PC-3 (cell line): Measurements from ENCODE around the gene LRRC70. TPM values are rescaled to one million over a fixed set of nuclear protein-coding genes. Genes with fewer than 3 reads are reported as not detected.

ENCODE experiments used
- ATAC-seq: fragments of 200-7000 bp; cut with Tn5 transposase; 2 replicates; pipeline ENCODE4 v1.9.1; 2020; ENCODE audit warnings: mild to moderate bottlenecking, moderate library complexity
- BruUV-seq: library from RNA; stranded (reverse); fragments of 400-500 nt; replicated peaks from 2 replicates; lab custom pipeline; 2021; lab: Mats Ljungman, UMichigan
- CTCF ChIA-PET: fragments of 300-600 bp; sonication (Branson Sonifier 250); formaldehyde crosslinking; loops from one replicate; lab custom pipeline; 2022; ENCODE audit warnings: antibody characterized with exemption; lab: Charles Lee
- POLR2A ChIA-PET: fragments of 300-600 bp; sonication (Branson Sonifier 250); formaldehyde crosslinking; loops from one replicate; lab custom pipeline; 2022; ENCODE audit warnings: antibody characterized with exemption; ENCODE audit not compliant: unreplicated experiment; lab: Charles Lee
- DNase-seq: peaks from one replicate; pipeline ENCODE4 v3.0.0-alpha.2; 2015
- H2AFZ ChIP-seq: fragments of 300-600 bp; sonication (generic); 2 replicates; pipeline ENCODE4 v1.6.0; 2016; ENCODE audit warnings: antibody characterized with exemption, low read length
- H3F3A ChIP-seq: fragments of 300-600 bp; sonication (generic); one replicate; pipeline ENCODE4 v1.6.0; 2017; ENCODE audit warnings: antibody characterized with exemption, low read length, control low read depth, mild to moderate bottlenecking; ENCODE audit not compliant: unreplicated experiment
- H3K27ac ChIP-seq: fragments of 300-600 bp; sonication (generic); 2 replicates; pipeline ENCODE4 v1.5.1; 2016; ENCODE audit warnings: mild to moderate bottlenecking, low read length
- H3K27me3 ChIP-seq: fragments of 300-600 bp; sonication (generic); 2 replicates; pipeline ENCODE4 v1.6.1; 2016; ENCODE audit warnings: low read length, mixed read lengths
- H3K36me3 ChIP-seq: fragments of 300-600 bp; sonication (generic); 2 replicates; pipeline ENCODE4 v1.6.1; 2016; ENCODE audit warnings: low read depth, mixed run types, low read length, mixed read lengths
- H3K4me1 ChIP-seq: fragments of 300-600 bp; sonication (generic); 2 replicates; pipeline ENCODE4 v1.5.1; 2016; ENCODE audit warnings: low read length; ENCODE audit not compliant: insufficient read depth
- H3K4me2 ChIP-seq: fragments of 300-600 bp; sonication (generic); 2 replicates; pipeline ENCODE4 v1.6.0; 2016; ENCODE audit warnings: low read length
- H3K4me3 ChIP-seq: fragments of 300-600 bp; sonication (generic); 2 replicates; pipeline ENCODE4 v1.5.1; 2016; ENCODE audit warnings: mild to moderate bottlenecking, low read length, mixed read lengths
- H3K79me2 ChIP-seq: fragments of 300-600 bp; sonication (generic); 2 replicates; pipeline ENCODE4 v1.6.1; 2017; ENCODE audit warnings: low read length, mixed read lengths
- H3K9ac ChIP-seq: fragments of 300-600 bp; sonication (generic); 2 replicates; pipeline ENCODE4 v1.6.0; 2016; ENCODE audit warnings: mild to moderate bottlenecking, low read length
- H3K9me2 ChIP-seq: fragments of 300-600 bp; sonication (generic); replicated peaks from 2 replicates; pipeline ENCODE4 v1.6.1; 2016; ENCODE audit warnings: mixed run types, low read length, mixed read lengths
- H3K9me3 ChIP-seq: fragments of 300-600 bp; sonication (generic); 2 replicates; pipeline ENCODE4 v1.6.1; 2016; ENCODE audit warnings: low read length, mixed read lengths
- H4K20me1 ChIP-seq: fragments of 300-600 bp; sonication (generic); 2 replicates; pipeline ENCODE4 v1.6.1; 2016; ENCODE audit warnings: low read length, mixed read lengths
- EZH2 ChIP-seq: fragments of 300-600 bp; sonication (generic); IDR thresholded peaks from one replicate; pipeline ENCODE4 v1.6.1; 2017; ENCODE audit warnings: antibody characterized with exemption, mild to moderate bottlenecking, low read length; ENCODE audit not compliant: unreplicated experiment
- EZH2phosphoT487 ChIP-seq: fragments of 300-600 bp; sonication (generic); IDR thresholded peaks from 2 replicates; pipeline ENCODE4 v1.6.1; 2018; ENCODE audit warnings: mild to moderate bottlenecking, antibody characterized with exemption, low read length, borderline replicate concordance
- intact Hi-C: fragments of 100-400 bp; cut with micrococcal nuclease; formaldehyde crosslinking; loops from 2 replicates; pipeline ENCODE4 v1.9.0; 2023
- total RNA-seq: library from RNA; depleted of rRNA; stranded (reverse); fragments of >200 nt; gene quantifications from 2 replicates; pipeline ENCODE4 v1.2.3, GENCODE V29; 2014
- TF ChIP-seq, protein P1 (sequence below): fragments of 300-600 bp; sonication (generic); conservative IDR thresholded peaks from 2 replicates; pipeline ENCODE4 v1.5.1; 2017; ENCODE audit warnings: antibody characterized with exemption, low read depth, mild to moderate bottlenecking, low read length

Gene LRRC70
- total RNA-seq, 1 experiment from 2014 or later = 1.5 TPM

GRCh38 chr5:62579761-62580160, 1.1 kb downstream of the LRRC70 start:
- no peak overlapping the region for H3K4me3 ChIP-seq
- no TSS peak for BruUV-seq
- no peaks in the 10 kb centered on the region for H3K9me2 ChIP-seq
- H3K9me3 ChIP-seq = no peaks in the 10 kb centered on the region
- ChIA-PET POLR2A (no interaction called here), CTCF (no interaction called here)
- H3K79me2 ChIP-seq = no peaks in the 10 kb centered on the region
- no peaks in the 10 kb centered on the region for H3F3A ChIP-seq
- H3K4me2 ChIP-seq = no peak overlapping the region
- H3K27ac ChIP-seq = no peak overlapping the region
- TF ChIP-seq, protein P1, sequence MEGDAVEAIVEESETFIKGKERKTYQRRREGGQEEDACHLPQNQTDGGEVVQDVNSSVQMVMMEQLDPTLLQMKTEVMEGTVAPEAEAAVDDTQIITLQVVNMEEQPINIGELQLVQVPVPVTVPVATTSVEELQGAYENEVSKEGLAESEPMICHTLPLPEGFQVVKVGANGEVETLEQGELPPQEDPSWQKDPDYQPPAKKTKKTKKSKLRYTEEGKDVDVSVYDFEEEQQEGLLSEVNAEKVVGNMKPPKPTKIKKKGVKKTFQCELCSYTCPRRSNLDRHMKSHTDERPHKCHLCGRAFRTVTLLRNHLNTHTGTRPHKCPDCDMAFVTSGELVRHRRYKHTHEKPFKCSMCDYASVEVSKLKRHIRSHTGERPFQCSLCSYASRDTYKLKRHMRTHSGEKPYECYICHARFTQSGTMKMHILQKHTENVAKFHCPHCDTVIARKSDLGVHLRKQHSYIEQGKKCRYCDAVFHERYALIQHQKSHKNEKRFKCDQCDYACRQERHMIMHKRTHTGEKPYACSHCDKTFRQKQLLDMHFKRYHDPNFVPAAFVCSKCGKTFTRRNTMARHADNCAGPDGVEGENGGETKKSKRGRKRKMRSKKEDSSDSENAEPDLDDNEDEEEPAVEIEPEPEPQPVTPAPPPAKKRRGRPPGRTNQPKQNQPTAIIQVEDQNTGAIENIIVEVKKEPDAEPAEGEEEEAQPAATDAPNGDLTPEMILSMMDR = no peak
- TF ChIP-seq EZH2phosphoT487 = no peak
- no peak for TF ChIP-seq EZH2
- ATAC-seq (no peak), DNase-seq (no peak)
- no peak overlapping the region for H2AFZ ChIP-seq
- peaks cover 4% of the 10 kb centered on the region; the same call in 1 of the 2 replicates for H3K36me3 ChIP-seq
- H3K9ac ChIP-seq = no peak overlapping the region
- H3K4me1 ChIP-seq = no peaks in the 10 kb centered on the region
- intact Hi-C loops = no loop called here
- no peaks in the 10 kb centered on the region for H4K20me1 ChIP-seq
- H3K27me3 ChIP-seq = no peaks in the 10 kb centered on the region

GRCh38 chr5:62581836-62582597, 3.4 kb downstream of the LRRC70 start:
- Histone ChIP-seq H3K79me2 (no peaks in the 10 kb centered on the region), H3K4me3 (no peak overlapping the region), H3F3A (no peaks in the 10 kb centered on the region), H3K9me3 (no peaks in the 10 kb centered on the region), H3K36me3 (peaks cover 4% of the 10 kb centered on the region; the same call in 1 of the 2 replicates), H3K4me2 (no peak overlapping the region), H3K27ac (no peak overlapping the region), H3K9ac (no peak overlapping the region), H3K27me3 (no peaks in the 10 kb centered on the region), H2AFZ (no peak overlapping the region), H3K9me2 (no peaks in the 10 kb centered on the region), H3K4me1 (no peaks in the 10 kb centered on the region), H4K20me1 (no peaks in the 10 kb centered on the region; the same call in 1 of the 2 replicates)
- ChIA-PET CTCF (no interaction called here), POLR2A (interaction anchor here (0.7 kb wide), 1 partner anchor 124 kb away, joined by 4 read pairs; no protein-coding TSS in a partner anchor)
- BruUV-seq = no TSS peak
- intact Hi-C loops = no loop called here
- peak; percentile 27; the same call in 1 of the 2 replicates for ATAC-seq
- TF ChIP-seq, protein P1 = no peak
- no peak for TF ChIP-seq EZH2phosphoT487
- no peak for TF ChIP-seq EZH2
- DNase-seq = peak; percentile 30

DNA sequence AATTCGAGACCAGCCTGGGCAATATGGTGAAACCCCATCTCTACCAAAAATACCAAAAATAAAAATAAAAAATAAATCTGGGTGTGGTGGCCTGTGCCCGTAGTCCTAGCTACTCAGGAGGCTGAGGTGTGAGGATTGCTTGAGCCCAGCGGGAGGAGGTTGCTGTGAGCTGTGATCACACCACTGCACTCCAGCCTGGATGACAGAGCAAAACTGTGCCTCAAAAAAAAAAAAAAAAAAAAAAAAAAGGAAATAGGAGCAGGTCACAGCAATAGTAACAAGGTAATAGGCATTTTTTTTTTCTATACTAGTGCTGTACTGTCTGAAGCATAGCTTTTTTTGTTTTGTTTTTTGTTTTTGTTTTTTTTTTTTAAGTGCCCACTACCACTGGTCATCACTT, 5.8 kb downstream of the LRRC70 start:
- no peaks in the 10 kb centered on the region for H3K4me1 ChIP-seq
- H3K27ac ChIP-seq = no peak overlapping the region
- H4K20me1 ChIP-seq = no peaks in the 10 kb centered on the region; the same call in 1 of the 2 replicates
- ATAC-seq (no peak), DNase-seq (no peak)
- TF ChIP-seq EZH2phosphoT487 (no peak), EZH2 (no peak)
- TF ChIP-seq, protein P1 = no peak
- H3K79me2 ChIP-seq = no peaks in the 10 kb centered on the region
- no peaks in the 10 kb centered on the region for H3F3A ChIP-seq
- H3K36me3 ChIP-seq = peaks cover 4% of the 10 kb centered on the region; the same call in 1 of the 2 replicates
- no peak overlapping the region for H3K4me3 ChIP-seq
- CTCF ChIA-PET = no interaction called here
- POLR2A ChIA-PET = no interaction called here
- no peaks in the 10 kb centered on the region for H3K9me3 ChIP-seq
- no peak overlapping the region for H2AFZ ChIP-seq
- intact Hi-C loops = no loop called here
- no peak overlapping the region for H3K9ac ChIP-seq
- BruUV-seq = no TSS peak
- no peaks in the 10 kb centered on the region for H3K9me2 ChIP-seq
- H3K4me2 ChIP-seq = no peak overlapping the region
- no peaks in the 10 kb centered on the region for H3K27me3 ChIP-seq
